ENCODE results near the gene AP5S1. TPM values are rescaled to one million over a fixed set of nuclear protein-coding genes. Genes with fewer than 3 reads are reported as not detected.

The AP5S1 gene
- total RNA-seq, 6 experiments from 2014 or later = 17.7 to 21.7 (median 19.4) TPM

DNA sequence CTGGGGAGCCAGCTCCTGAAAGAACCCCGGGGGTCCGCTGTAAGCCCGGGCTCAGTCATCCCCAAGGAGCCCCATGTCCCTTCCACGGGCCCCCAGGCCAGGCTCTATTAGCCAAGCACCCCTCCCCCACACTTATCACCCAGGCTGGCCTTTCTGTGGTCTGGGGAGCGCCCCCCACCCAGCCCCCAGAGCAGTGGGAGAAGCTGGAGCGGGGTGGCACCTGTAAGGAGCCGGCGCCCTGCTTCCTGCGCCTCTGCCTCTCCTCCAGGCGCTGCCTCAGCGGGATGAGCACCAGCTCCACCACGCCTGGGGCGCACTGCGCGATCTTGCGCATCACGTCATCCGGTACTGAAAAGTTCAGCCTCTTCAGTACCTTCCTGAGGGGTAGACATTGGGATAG, 41.4 kb upstream of the AP5S1 start:
- peaks cover 3% of the 10 kb centered on the region; the same call in 1 of the 2 replicates for H3K27me3 Mint-ChIP-seq (ENCODE audit: insufficient read depth)
- peaks cover 24% of the 10 kb centered on the region for H3K4me1 Mint-ChIP-seq (ENCODE audit: low read depth)
- no peak overlapping the region for H3K27ac Mint-ChIP-seq
- no peaks in the 10 kb centered on the region for H3K36me3 Mint-ChIP-seq (ENCODE audit: low read depth)
- DNase-seq = no peak
- H3K9me3 Mint-ChIP-seq = no peaks in the 10 kb centered on the region
- H3K4me3 Mint-ChIP-seq = no peak overlapping the region
- TF ChIP-seq, protein P1, sequence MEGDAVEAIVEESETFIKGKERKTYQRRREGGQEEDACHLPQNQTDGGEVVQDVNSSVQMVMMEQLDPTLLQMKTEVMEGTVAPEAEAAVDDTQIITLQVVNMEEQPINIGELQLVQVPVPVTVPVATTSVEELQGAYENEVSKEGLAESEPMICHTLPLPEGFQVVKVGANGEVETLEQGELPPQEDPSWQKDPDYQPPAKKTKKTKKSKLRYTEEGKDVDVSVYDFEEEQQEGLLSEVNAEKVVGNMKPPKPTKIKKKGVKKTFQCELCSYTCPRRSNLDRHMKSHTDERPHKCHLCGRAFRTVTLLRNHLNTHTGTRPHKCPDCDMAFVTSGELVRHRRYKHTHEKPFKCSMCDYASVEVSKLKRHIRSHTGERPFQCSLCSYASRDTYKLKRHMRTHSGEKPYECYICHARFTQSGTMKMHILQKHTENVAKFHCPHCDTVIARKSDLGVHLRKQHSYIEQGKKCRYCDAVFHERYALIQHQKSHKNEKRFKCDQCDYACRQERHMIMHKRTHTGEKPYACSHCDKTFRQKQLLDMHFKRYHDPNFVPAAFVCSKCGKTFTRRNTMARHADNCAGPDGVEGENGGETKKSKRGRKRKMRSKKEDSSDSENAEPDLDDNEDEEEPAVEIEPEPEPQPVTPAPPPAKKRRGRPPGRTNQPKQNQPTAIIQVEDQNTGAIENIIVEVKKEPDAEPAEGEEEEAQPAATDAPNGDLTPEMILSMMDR (IDR thresholded peaks at IDR 0.05) = no peak

DNA sequence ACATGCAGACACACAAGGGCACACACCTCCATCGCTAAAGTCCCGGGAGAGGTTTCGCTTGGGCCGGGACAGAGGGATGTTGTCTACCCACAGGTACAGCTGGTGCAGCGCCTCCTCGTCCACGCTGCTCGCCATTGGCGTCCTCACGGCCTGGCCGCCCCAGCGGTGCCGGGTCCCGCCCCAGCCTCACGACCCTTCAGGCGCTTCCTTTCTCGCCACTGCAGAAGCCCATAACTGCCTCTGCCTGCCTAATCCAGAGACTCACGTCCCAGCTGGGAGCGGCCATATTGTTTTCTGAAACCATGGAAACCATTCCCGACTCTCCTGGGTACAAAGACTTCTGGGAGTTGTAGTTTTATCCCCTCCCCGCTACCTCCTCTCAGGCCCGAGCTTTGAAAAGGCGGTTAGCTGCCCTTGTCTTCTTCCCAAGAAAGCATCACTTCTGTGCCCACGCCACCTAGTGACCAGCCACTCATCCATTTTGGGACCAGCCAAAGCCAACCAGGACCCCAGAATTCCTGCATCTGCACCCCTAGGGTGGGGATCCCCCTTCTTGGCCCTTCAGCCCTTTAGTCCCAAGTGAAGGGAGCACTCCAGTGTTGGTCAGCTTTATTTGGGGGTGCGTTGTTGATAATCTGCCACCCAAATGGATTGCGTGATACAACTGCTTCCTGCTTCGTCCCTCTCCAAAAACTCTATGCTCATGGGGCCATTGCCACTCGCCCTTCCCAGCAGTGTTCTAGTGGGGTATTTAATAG, 39.0 kb upstream of the AP5S1 start, which contains the start of gene SPEF1:
Gene SPEF1 (minus strand): TSS at position 296 of the 758 bp plus-strand sequence. CDS start 161 bp downstream, at position 135.
- peaks cover 36% of the 10 kb centered on the region for H3K4me1 Mint-ChIP-seq (ENCODE audit: low read depth)
- H3K36me3 Mint-ChIP-seq (ENCODE audit: low read depth) = peaks cover 11% of the 10 kb centered on the region
- H3K27me3 Mint-ChIP-seq (ENCODE audit: insufficient read depth) = peaks cover 2% of the 10 kb centered on the region
- TF ChIP-seq, protein P1 (IDR thresholded peaks at IDR 0.05) = peak; percentile 81
- peak within 1 kb of the TSS; percentile 85 for H3K4me3 Mint-ChIP-seq
- peak; percentile 96 for DNase-seq
- peak within 1 kb of the TSS; percentile 76 for H3K27ac Mint-ChIP-seq
- no peaks in the 10 kb centered on the region for H3K9me3 Mint-ChIP-seq

DNA sequence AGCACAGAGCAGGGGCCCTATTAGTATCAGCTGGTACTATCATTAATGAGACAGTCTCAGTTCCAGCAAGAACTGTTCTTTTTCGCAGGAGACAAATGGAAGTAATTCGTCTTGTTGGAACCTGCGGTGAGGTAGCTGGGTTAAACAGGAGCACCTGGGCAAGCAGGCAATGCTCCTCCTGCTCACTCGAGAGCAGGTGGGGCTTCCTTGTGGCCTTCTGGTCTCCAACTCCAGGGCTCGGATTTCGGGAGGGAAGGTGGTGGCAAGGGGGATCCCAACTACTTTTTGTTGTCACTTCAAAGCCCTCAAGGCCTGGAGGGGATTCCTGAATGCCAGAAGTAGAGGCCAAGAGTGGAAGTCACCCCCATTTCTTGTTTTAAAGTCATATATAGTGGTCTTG, 37.8 kb upstream of the AP5S1 start:
- no peak overlapping the region for H3K4me3 Mint-ChIP-seq
- TF ChIP-seq, protein P1 (IDR thresholded peaks at IDR 0.05) = no peak
- no peak for DNase-seq
- H3K27ac Mint-ChIP-seq = peak overlapping the region; percentile 49
- peaks cover 2% of the 10 kb centered on the region for H3K27me3 Mint-ChIP-seq (ENCODE audit: insufficient read depth)
- no peaks in the 10 kb centered on the region for H3K9me3 Mint-ChIP-seq
- peaks cover 34% of the 10 kb centered on the region for H3K4me1 Mint-ChIP-seq (ENCODE audit: low read depth)
- H3K36me3 Mint-ChIP-seq (ENCODE audit: low read depth) = peaks cover 11% of the 10 kb centered on the region

DNA sequence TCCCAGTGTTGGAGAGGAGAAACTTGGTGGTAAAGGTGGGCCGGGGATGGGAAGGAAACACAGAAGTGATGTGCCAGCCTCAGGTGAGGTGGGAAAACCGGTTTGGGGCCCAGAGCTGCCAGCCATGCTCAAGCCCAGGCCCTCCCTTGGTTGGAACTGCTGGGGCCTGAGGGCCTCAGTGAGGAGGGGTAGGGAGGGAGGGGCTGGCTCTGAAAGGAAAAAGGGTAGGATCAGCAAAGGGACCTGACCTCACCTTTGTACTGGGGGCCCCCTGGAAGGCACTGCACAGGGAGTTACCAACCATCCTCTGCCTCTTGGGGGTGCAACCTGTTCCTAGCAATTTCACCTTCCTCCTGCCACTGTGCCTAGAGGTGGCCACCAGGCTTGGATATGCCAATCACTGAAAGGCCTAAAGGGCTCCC, 37.3 kb upstream of the AP5S1 start:
- Mint-ChIP-seq H3K4me1 (ENCODE audit: low read depth) (peaks cover 37% of the 10 kb centered on the region), H3K9me3 (no peaks in the 10 kb centered on the region), H3K27me3 (ENCODE audit: insufficient read depth) (peaks cover 2% of the 10 kb centered on the region), H3K27ac (peak overlapping the region; percentile 49), H3K36me3 (ENCODE audit: low read depth) (peaks cover 11% of the 10 kb centered on the region), H3K4me3 (peak overlapping the region; percentile 39)
- DNase-seq = no peak
- TF ChIP-seq, protein P1 (IDR thresholded peaks at IDR 0.05) = no peak

DNA sequence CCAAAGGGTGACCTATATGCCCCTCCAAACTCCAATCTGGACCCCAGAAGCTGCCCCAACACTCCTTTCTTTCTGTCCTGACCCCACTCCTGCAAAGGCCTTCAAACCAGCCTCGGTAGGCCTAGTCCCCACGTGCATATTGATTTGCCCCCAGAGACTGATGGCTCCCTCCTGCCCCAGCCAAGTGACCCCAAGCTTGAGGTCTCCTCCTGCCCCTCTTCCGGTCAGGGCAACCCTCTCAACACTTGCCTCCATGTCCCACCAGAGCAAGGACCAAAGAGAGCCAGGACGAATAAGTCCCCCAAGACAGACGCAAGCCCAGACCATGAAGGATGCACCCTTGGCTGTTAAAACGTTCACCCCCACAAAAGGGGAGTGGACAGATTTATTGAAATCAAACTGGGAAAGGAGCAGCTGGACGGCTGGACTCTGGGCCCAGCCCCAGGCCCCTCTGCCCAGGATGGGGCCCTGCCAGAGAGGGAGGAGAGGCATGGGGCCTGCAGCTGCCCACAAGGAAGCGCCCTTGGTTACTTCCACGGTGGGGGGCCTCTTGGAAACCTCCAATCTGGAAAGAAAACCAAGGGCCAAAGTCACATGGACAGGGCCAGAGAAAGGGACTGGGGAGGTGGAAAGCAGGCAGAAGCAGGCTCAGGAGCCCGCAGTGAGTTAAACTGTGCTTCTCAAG, 36.7 kb upstream of the AP5S1 start:
- H3K9me3 Mint-ChIP-seq = no peaks in the 10 kb centered on the region
- TF ChIP-seq, protein P1 (IDR thresholded peaks at IDR 0.05) = no peak
- peaks cover 11% of the 10 kb centered on the region for H3K36me3 Mint-ChIP-seq (ENCODE audit: low read depth)
- peaks cover 2% of the 10 kb centered on the region for H3K27me3 Mint-ChIP-seq (ENCODE audit: insufficient read depth)
- H3K27ac Mint-ChIP-seq = peak overlapping the region; percentile 20; the same call in 1 of the 2 replicates
- peak overlapping the region; percentile 39 for H3K4me3 Mint-ChIP-seq
- no peak for DNase-seq
- H3K4me1 Mint-ChIP-seq (ENCODE audit: low read depth) = peaks cover 41% of the 10 kb centered on the region

Measured in HFFc6 (cell line).